Muscle layer of colon (tissue), 2 donors: ENCODE measurements around the gene RHBDL3.

Experiments used
- H3K27ac ChIP-seq: one replicate; pipeline ENCODE4 v1.7.0; 2013; ENCODE audit warnings: low read depth, mild to moderate bottlenecking, low read length, moderate library complexity
- H3K27me3 ChIP-seq, 2 donors: one replicate each; pipeline ENCODE4 v1.7.0; 2013; ENCODE audit warnings: low read length in 2 of 2, mild to moderate bottlenecking in 2 of 2; ENCODE audit not compliant: insufficient read depth in 2 of 2, control insufficient read depth in 1 of 2
- H3K36me3 ChIP-seq: one replicate; pipeline ENCODE4 v1.7.0; 2013; ENCODE audit warnings: mild to moderate bottlenecking, low read length; ENCODE audit not compliant: insufficient read depth
- H3K4me1 ChIP-seq: one replicate; pipeline ENCODE4 v1.7.0; 2013; ENCODE audit warnings: mild to moderate bottlenecking, low read length; ENCODE audit not compliant: insufficient read depth
- H3K4me3 ChIP-seq, 2 donors: one replicate each; pipeline ENCODE4 v1.7.0; 2013; ENCODE audit warnings: low read length in 2 of 2, low read depth in 1 of 2, mild to moderate bottlenecking in 1 of 2, moderate library complexity in 1 of 2
- H3K9ac ChIP-seq: one replicate; pipeline ENCODE4 v1.7.0; 2013; ENCODE audit warnings: low read length
- H3K9me3 ChIP-seq: one replicate; pipeline ENCODE4 v1.7.0; 2013; ENCODE audit warnings: mild to moderate bottlenecking, low read length
- donor health status: abdominal sarcoma.
- donor health status: Adenocarcinoma of cecum.

The RHBDL3 gene

GRCh38 chr17:32265192-32265923, at the start of gene RHBDL3:
RHBDL3 (plus strand) TSS chr17:32265832; CDS start chr17:32266190, 358 bp downstream.
- Histone ChIP-seq H3K27ac (no peak within 1 kb of the TSS), H3K36me3 (no peaks in the 10 kb centered on the region), H3K4me1 (peaks cover 20% of the 10 kb centered on the region), H3K9me3 (no peaks in the 10 kb centered on the region), H3K4me3 (peak within 1 kb of the TSS; percentile 44 to 65), H3K27me3 (peaks cover 8 to 36% of the 10 kb centered on the region in 2 donors), H3K9ac (no peak within 1 kb of the TSS)

GRCh38 chr17:32222621-32223020, 43.0 kb upstream of the RHBDL3 start:
- Histone ChIP-seq H3K36me3 (no peaks in the 10 kb centered on the region), H3K27me3 (no peaks in the 10 kb centered on the region), H3K9me3 (no peaks in the 10 kb centered on the region), H3K4me1 (no peaks in the 10 kb centered on the region), H3K9ac (no peak overlapping the region), H3K4me3 (no peak overlapping the region), H3K27ac (no peak overlapping the region)

GRCh38 chr17:32223703-32224102, 41.9 kb upstream of the RHBDL3 start:
- no peaks in the 10 kb centered on the region for H3K36me3 ChIP-seq
- no peaks in the 10 kb centered on the region for H3K27me3 ChIP-seq
- H3K27ac ChIP-seq = no peak overlapping the region
- no peak overlapping the region for H3K9ac ChIP-seq
- H3K4me3 ChIP-seq = no peak overlapping the region
- no peaks in the 10 kb centered on the region for H3K9me3 ChIP-seq
- no peaks in the 10 kb centered on the region for H3K4me1 ChIP-seq

- Histone ChIP-seq H3K27me3 (no peaks in the 10 kb centered on the region), H3K36me3 (no peaks in the 10 kb centered on the region), H3K9me3 (no peaks in the 10 kb centered on the region)
Measured at GRCh38 chr17:32226886-32227285, 38.7 kb upstream of the RHBDL3 start.

GRCh38 chr17:32227910-32228309, 37.7 kb upstream of the RHBDL3 start:
- Histone ChIP-seq H3K9ac (no peak overlapping the region), H3K9me3 (no peaks in the 10 kb centered on the region), H3K4me1 (no peaks in the 10 kb centered on the region), H3K27ac (no peak overlapping the region), H3K36me3 (no peaks in the 10 kb centered on the region), H3K4me3 (no peak overlapping the region), H3K27me3 (no peaks in the 10 kb centered on the region)

More at GRCh38 chr17:32226886-32227285, 38.7 kb upstream of the RHBDL3 start:
- Histone ChIP-seq H3K27ac (no peak overlapping the region), H3K9ac (no peak overlapping the region), H3K4me3 (no peak overlapping the region), H3K4me1 (no peaks in the 10 kb centered on the region)

GRCh38 chr17:32235588-32235987, 30.0 kb upstream of the RHBDL3 start:
- Histone ChIP-seq H3K27ac (no peak overlapping the region), H3K36me3 (no peaks in the 10 kb centered on the region), H3K4me3 (no peak overlapping the region), H3K9me3 (no peaks in the 10 kb centered on the region), H3K27me3 (no peaks in the 10 kb centered on the region), H3K9ac (no peak overlapping the region), H3K4me1 (no peaks in the 10 kb centered on the region)

GRCh38 chr17:32239456-32239855, 26.2 kb upstream of the RHBDL3 start:
- H3K9me3 ChIP-seq = no peaks in the 10 kb centered on the region
- H3K4me1 ChIP-seq = no peaks in the 10 kb centered on the region
- no peak overlapping the region for H3K27ac ChIP-seq
- no peaks in the 10 kb centered on the region for H3K27me3 ChIP-seq
- no peaks in the 10 kb centered on the region for H3K36me3 ChIP-seq
- no peak overlapping the region for H3K9ac ChIP-seq
- H3K4me3 ChIP-seq = no peak overlapping the region

GRCh38 chr17:32240750-32241149, 24.9 kb upstream of the RHBDL3 start:
- Histone ChIP-seq H3K36me3 (no peaks in the 10 kb centered on the region), H3K4me1 (no peaks in the 10 kb centered on the region), H3K27ac (no peak overlapping the region), H3K9ac (no peak overlapping the region), H3K27me3 (no peaks in the 10 kb centered on the region), H3K9me3 (no peaks in the 10 kb centered on the region), H3K4me3 (no peak overlapping the region)

- Histone ChIP-seq H3K4me3 (no peak overlapping the region), H3K27me3 (no peaks in the 10 kb centered on the region), H3K9me3 (no peaks in the 10 kb centered on the region), H3K4me1 (no peaks in the 10 kb centered on the region), H3K9ac (no peak overlapping the region), H3K36me3 (no peaks in the 10 kb centered on the region), H3K27ac (no peak overlapping the region)
Measured at GRCh38 chr17:32241640-32242039, 24.0 kb upstream of the RHBDL3 start.

GRCh38 chr17:32249475-32249874, 16.2 kb upstream of the RHBDL3 start:
- H3K4me1 ChIP-seq = no peaks in the 10 kb centered on the region
- no peaks in the 10 kb centered on the region for H3K36me3 ChIP-seq
- H3K4me3 ChIP-seq = no peak overlapping the region
- no peak overlapping the region for H3K27ac ChIP-seq
- H3K9me3 ChIP-seq = no peaks in the 10 kb centered on the region
- no peaks in the 10 kb centered on the region for H3K27me3 ChIP-seq
- H3K9ac ChIP-seq = no peak overlapping the region

GRCh38 chr17:32253117-32253611, 12.5 kb upstream of the RHBDL3 start:
- H3K9me3 ChIP-seq = no peaks in the 10 kb centered on the region
- H3K27me3 ChIP-seq = no peaks in the 10 kb centered on the region
- H3K4me1 ChIP-seq = no peaks in the 10 kb centered on the region
- no peak overlapping the region for H3K4me3 ChIP-seq
- H3K36me3 ChIP-seq = no peaks in the 10 kb centered on the region
- H3K27ac ChIP-seq = no peak overlapping the region
- H3K9ac ChIP-seq = no peak overlapping the region
